IMR-90 (cell line): ENCODE data around the gene SH3D21. TPM values are rescaled to one million over a fixed set of nuclear protein-coding genes. Genes with fewer than 3 reads are reported as not detected.

Experiments
- ATAC-seq: fragments of 200-7000 bp; cut with Tn5 transposase; 2 replicates; pipeline ENCODE4 v1.9.1; 2020; ENCODE audit warnings: low read depth, mild to moderate bottlenecking, moderate library complexity
- BruUV-seq: library from RNA; stranded (reverse); fragments of 400-500 nt; replicated peaks from 2 replicates; lab custom pipeline; 2021; lab: Mats Ljungman, UMichigan
- CTCF ChIA-PET: fragments of 300-600 bp; formaldehyde crosslinking; extraction: SDS; loops from one replicate; lab custom pipeline; 2021; ENCODE audit warnings: antibody characterized with exemption; lab: Yijun Ruan, JAX
- POLR2A ChIA-PET: fragments of 300-600 bp; sonication (Branson Sonifier 250); formaldehyde crosslinking; loops from one replicate; lab custom pipeline; 2022; ENCODE audit warnings: antibody characterized with exemption; ENCODE audit not compliant: unreplicated experiment; lab: Charles Lee
- DNase-seq: peaks from one replicate; pipeline ENCODE4 v3.0.0; 2013
- H2AFZ ChIP-seq: replicated peaks from 2 replicates; pipeline ENCODE3; 2013; ENCODE audit warnings: low read length, mild to moderate bottlenecking; ENCODE audit not compliant: poor library complexity
- H2AK5ac ChIP-seq: 2 replicates; pipeline ENCODE4 v1.6.1; 2013; ENCODE audit warnings: low read depth, low read length, inconsistent platforms
- H2AK9ac ChIP-seq: replicated peaks from 2 replicates; pipeline ENCODE3; 2013; ENCODE audit warnings: mild to moderate bottlenecking, low read depth, low read length, moderate library complexity; ENCODE audit not compliant: poor library complexity
- H2BK120ac ChIP-seq: 2 replicates; pipeline ENCODE4 v1.6.1; 2013; ENCODE audit warnings: low read depth, low read length, inconsistent platforms
- H2BK15ac ChIP-seq: 3 replicates; pipeline ENCODE4 v1.6.1; 2013; ENCODE audit warnings: low read depth, low read length, inconsistent platforms
- H2BK20ac ChIP-seq: 2 replicates; pipeline ENCODE4 v1.6.1; 2013; ENCODE audit warnings: low read depth, mild to moderate bottlenecking, inconsistent platforms, low read length, moderate library complexity
- H2BK5ac ChIP-seq: 2 replicates; pipeline ENCODE4 v1.6.1; 2013; ENCODE audit warnings: mild to moderate bottlenecking, low read depth, low read length, inconsistent platforms; ENCODE audit not compliant: poor library complexity, severe bottlenecking
- H3K14ac ChIP-seq: replicated peaks from 2 replicates; pipeline ENCODE4 v1.6.1; 2013; ENCODE audit warnings: low read depth, low read length, inconsistent platforms
- H3K18ac ChIP-seq: 2 replicates; pipeline ENCODE4 v1.6.1; 2013; ENCODE audit warnings: low read depth, low read length, control low read depth
- H3K23ac ChIP-seq: 2 replicates; pipeline ENCODE4 v1.6.1; 2013; ENCODE audit warnings: low read depth, low read length, inconsistent platforms
- H3K27ac ChIP-seq: 2 replicates; pipeline ENCODE4 v1.5.1; 2013; ENCODE audit warnings: mild to moderate bottlenecking, control low read depth, low read length; ENCODE audit not compliant: insufficient read depth
- H3K27me3 ChIP-seq: 2 replicates; pipeline ENCODE4 v1.6.1; 2013; ENCODE audit warnings: low read length; ENCODE audit not compliant: control insufficient read depth, insufficient read depth
- H3K36me3 ChIP-seq: 2 replicates; pipeline ENCODE4 v1.6.1; 2013; ENCODE audit warnings: low read length, mixed read lengths; ENCODE audit not compliant: control insufficient read depth, insufficient read depth
- H3K4ac ChIP-seq: 2 replicates; pipeline ENCODE4 v1.6.1; 2013; ENCODE audit warnings: low read depth, low read length, inconsistent platforms
- H3K4me1 ChIP-seq: 2 replicates; pipeline ENCODE4 v1.6.1; 2013; ENCODE audit warnings: low read length, mixed read lengths; ENCODE audit not compliant: control insufficient read depth, insufficient read depth
- H3K4me2 ChIP-seq: 2 replicates; pipeline ENCODE4 v1.6.1; 2013; ENCODE audit warnings: low read depth, mild to moderate bottlenecking, control low read depth, low read length, moderate library complexity
- H3K4me3 ChIP-seq: 2 replicates; pipeline ENCODE4 v1.5.1; 2013; ENCODE audit warnings: low read depth, mild to moderate bottlenecking, control low read depth, low read length, moderate library complexity; ENCODE audit not compliant: insufficient read depth
- H3K56ac ChIP-seq: 2 replicates; pipeline ENCODE4 v1.6.1; 2013; ENCODE audit warnings: low read length, inconsistent platforms; ENCODE audit not compliant: insufficient read depth; ENCODE audit errors: extremely low read depth
- H3K79me1 ChIP-seq, 2 experiments: 2 replicates each; pipeline ENCODE4 v1.6.1; 2013; ENCODE audit warnings: low read length in 2 of 2, inconsistent platforms in 1 of 2, low read depth in 1 of 2
- H3K9ac ChIP-seq: 2 replicates; pipeline ENCODE4 v1.6.1; 2013; ENCODE audit warnings: low read depth, low read length, control low read depth
- H3K9me1 ChIP-seq: 2 replicates; pipeline ENCODE4 v1.6.1; 2013; ENCODE audit warnings: low read length, inconsistent platforms; ENCODE audit not compliant: insufficient read depth
- H3K9me3 ChIP-seq: 2 replicates; pipeline ENCODE4 v1.6.1; 2013; ENCODE audit warnings: low read length; ENCODE audit not compliant: control insufficient read depth, insufficient read depth
- H4K20me1 ChIP-seq: 2 replicates; pipeline ENCODE4 v1.6.1; 2013; ENCODE audit warnings: low read length, inconsistent platforms; ENCODE audit not compliant: insufficient read depth
- H4K5ac ChIP-seq: 2 replicates; pipeline ENCODE4 v1.6.1; 2013; ENCODE audit warnings: mild to moderate bottlenecking, low read depth, low read length, control low read depth
- H4K8ac ChIP-seq, 2 experiments: 2 replicates each; pipeline ENCODE4 v1.6.1; 2013; ENCODE audit warnings: low read depth in 2 of 2, low read length in 2 of 2, control low read depth in 1 of 2, inconsistent platforms in 1 of 2
- H4K91ac ChIP-seq: 2 replicates; pipeline ENCODE4 v1.6.1; 2013; ENCODE audit warnings: low read depth, low read length, inconsistent platforms; ENCODE audit not compliant: insufficient read depth
- BHLHE40 ChIP-seq: fragments of 150-350 bp; IDR thresholded peaks from 2 replicates; pipeline ENCODE4 v1.6.1; 2016; ENCODE audit warnings: mild to moderate bottlenecking, low read depth, low read length
- CEBPB ChIP-seq: IDR thresholded peaks from 2 replicates; pipeline ENCODE4 v1.6.1; 2012; ENCODE audit warnings: low read depth, low read length, improper control_type of control experiment
- CHD1 ChIP-seq: IDR thresholded peaks from 2 replicates; pipeline ENCODE4 v1.6.1; 2012; ENCODE audit warnings: low read depth, low read length, improper control_type of control experiment
- CTCF ChIP-seq: conservative IDR thresholded peaks from 2 replicates; pipeline ENCODE4 v1.5.1; 2012; ENCODE audit warnings: mild to moderate bottlenecking, low read depth, low read length, improper control_type of control experiment
- ELK1 ChIP-seq: fragments of 150-350 bp; IDR thresholded peaks from 2 replicates; pipeline ENCODE4 v1.6.1; 2016; ENCODE audit warnings: low read depth, mild to moderate bottlenecking, low read length, moderate library complexity, borderline replicate concordance
- FOS ChIP-seq: fragments of 150-350 bp; IDR thresholded peaks from 2 replicates; pipeline ENCODE4 v1.6.1; 2016; ENCODE audit warnings: low read depth, low read length
- POLR2A ChIP-seq: IDR thresholded peaks from 2 replicates; pipeline ENCODE4 v1.6.1; 2012; ENCODE audit warnings: mild to moderate bottlenecking, low read depth, low read length
- RCOR1 ChIP-seq: IDR thresholded peaks from 2 replicates; pipeline ENCODE4 v1.6.1; 2012; ENCODE audit warnings: mild to moderate bottlenecking, low read length, improper control_type of control experiment; ENCODE audit not compliant: insufficient replicate concordance
- SMC3 ChIP-seq: fragments of 150-350 bp; IDR thresholded peaks from 2 replicates; pipeline ENCODE4 v1.6.1; 2016; ENCODE audit warnings: low read depth, mild to moderate bottlenecking, antibody characterized with exemption, low read length, moderate library complexity
- USF2 ChIP-seq: fragments of 150-350 bp; IDR thresholded peaks from 2 replicates; pipeline ENCODE4 v1.6.1; 2017; ENCODE audit warnings: mild to moderate bottlenecking, antibody characterized with exemption, low read length, low read depth
- WGBS, 2 experiments: methylation state at CpG; one replicate each; pipeline versions ENCODE4 v1.1.5 to v1.1.7; 2013; ENCODE audit warnings: missing lambda C conversion rate in 2 of 2; ENCODE audit not compliant: insufficient read length in 1 of 2; ENCODE audit errors: extremely low coverage in 2 of 2; 5-methylcytosine and 5-hydroxymethylcytosine counted together
- dilution Hi-C: fragments of 300-500 bp; cut with HindIII; formaldehyde crosslinking; loops from one replicate; pipeline ENCODE4 v1.14.3; 2018; ENCODE audit warnings: low sequenced_read_pairs; ENCODE audit not compliant: unreplicated experiment
- in situ Hi-C: fragments of 300-500 bp; cut with MboI; formaldehyde crosslinking; loops from 3 replicates; pipeline ENCODE4 v1.14.3; 2019; ENCODE audit warnings: low sequenced_read_pairs, inconsistent platforms, mixed read lengths
- intact Hi-C: fragments of 100-400 bp; cut with micrococcal nuclease; formaldehyde crosslinking; loops from 2 replicates; pipeline ENCODE4 v1.10.0; 2022
- polyA plus RNA-seq, 3 experiments: library from polyadenylated mRNA; depleted of rRNA; stranded (reverse); fragments of >200 nt; gene quantifications; 2 replicates each; pipeline ENCODE4 v1.2.3, GENCODE V29; 2012; ENCODE audit warnings: low replicate concordance in 1 of 3
- total RNA-seq: library from RNA; depleted of rRNA; stranded (reverse); fragments of >200 nt; gene quantifications from 2 replicates; pipeline ENCODE4 v1.2.3, GENCODE V29; 2012

Gene SH3D21
- total and polyA plus RNA-seq, 2 of the 4 experiments (the other 2 are of a cell fraction) = 1.8 to 11.9 TPM

GRCh38 chr1:36297062-36297461 lies 9.1 kb upstream of the SH3D21 start:
- H3K27me3 ChIP-seq = no peaks in the 10 kb centered on the region
- no peak overlapping the region for H3K18ac ChIP-seq
- H3K9ac ChIP-seq = no peak overlapping the region
- intact Hi-C loops = no loop called here
- H4K8ac ChIP-seq = no peak overlapping the region
- in situ Hi-C loops = no loop called here
- no TSS peak for BruUV-seq
- H3K36me3 ChIP-seq = peaks cover 56% of the 10 kb centered on the region
- H3K23ac ChIP-seq = no peak overlapping the region
- H3K4me3 ChIP-seq = no peak overlapping the region
- WGBS, 2 experiments = 100% methylated on average over 1 of the region's 2 CpGs; no CpG with 5 or more reads in 1 of the 2 experiments
- no peak overlapping the region for H4K5ac ChIP-seq
- ChIA-PET POLR2A (no interaction called here), CTCF (interaction anchor here (1.1 to 1.8 kb wide), 2 partner anchors 11 to 148 kb away, joined by 4 to 6 read pairs; partner anchors contain the start of gene TRAPPC3)
- no peak overlapping the region for H2BK15ac ChIP-seq
- no peak overlapping the region for H3K4me2 ChIP-seq
- H3K4ac ChIP-seq = no peak overlapping the region
- H3K4me1 ChIP-seq = no peaks in the 10 kb centered on the region
- no peak overlapping the region for H2BK120ac ChIP-seq
- no peak overlapping the region for H2AFZ ChIP-seq
- no peak overlapping the region for H3K27ac ChIP-seq
- H3K9me1 ChIP-seq = peaks cover 5% of the 10 kb centered on the region; the same call in 1 of the 2 replicates
- no peak overlapping the region for H2AK9ac ChIP-seq
- H2AK5ac ChIP-seq = no peak overlapping the region
- no peak overlapping the region for H2BK20ac ChIP-seq
- no peak overlapping the region for H3K56ac ChIP-seq
- peaks cover 18% of the 10 kb centered on the region; the same call in 1 of the 2 replicates for H4K20me1 ChIP-seq
- TF ChIP-seq CEBPB (no peak), USF2 (no peak), CHD1 (no peak), CTCF (no peak), POLR2A (no peak), SMC3 (no peak), RCOR1 (no peak), ELK1 (no peak), BHLHE40 (no peak), FOS (no peak)
- no peak overlapping the region for H3K14ac ChIP-seq
- H3K9me3 ChIP-seq = no peaks in the 10 kb centered on the region
- DNase-seq = no peak
- dilution Hi-C loops = no loop called here
- peaks cover 33 to 60% of the 10 kb centered on the region in 2 experiments for H3K79me1 ChIP-seq
- H4K91ac ChIP-seq = no peak overlapping the region
- H2BK5ac ChIP-seq = no peak overlapping the region
- no peak for ATAC-seq
